HG03066 (cell line): Measurements from ENCODE around the gene PACRG.

Experiments used
- ATAC-seq: cut with Tn5 transposase; IDR thresholded peaks from one replicate; pipeline ENCODE4 v1.9.1; 2021; ENCODE audit warnings: low read depth; ENCODE audit not compliant: unreplicated experiment

Gene PACRG

DNA sequence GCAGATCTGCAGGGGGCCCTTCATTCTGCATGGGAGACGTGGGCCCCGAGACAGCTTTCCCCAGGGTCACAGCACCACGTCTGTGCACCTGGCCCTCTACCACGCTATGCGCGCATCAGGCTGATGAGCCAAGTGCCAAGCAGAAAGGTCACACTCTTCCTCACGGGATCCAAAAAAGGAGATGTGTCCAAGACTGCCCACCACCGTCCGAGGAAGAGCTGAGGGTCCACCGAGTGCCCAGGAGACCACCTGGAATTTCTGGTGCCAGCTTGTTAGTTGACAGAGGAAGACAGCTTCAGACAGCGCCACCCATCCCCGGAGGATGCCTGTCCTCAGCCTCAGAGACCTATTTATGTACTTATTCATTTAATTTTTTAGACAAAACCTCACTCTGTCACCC, 609.2 kb downstream of the PACRG start:
- ATAC-seq: no peak

DNA sequence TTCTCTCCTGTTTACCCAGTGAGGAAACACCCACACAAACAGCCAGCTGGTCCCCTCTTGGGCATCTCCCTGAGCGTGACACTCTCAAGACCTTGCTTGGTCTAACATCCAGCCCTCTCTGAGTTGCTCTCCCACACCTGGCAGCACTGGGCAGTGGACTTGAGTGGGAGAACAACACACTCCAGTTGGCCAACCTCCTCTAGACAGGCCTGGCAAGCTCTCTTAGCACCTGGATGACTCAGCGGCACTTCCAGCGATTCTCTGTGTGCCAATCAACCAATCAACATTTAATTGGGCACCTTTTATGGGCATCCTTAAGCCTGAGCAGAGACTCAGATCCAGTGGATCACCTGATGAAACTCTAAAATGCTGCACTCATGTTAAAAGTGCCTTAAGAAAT, 610.2 kb downstream of the PACRG start:
- no peak for ATAC-seq

DNA sequence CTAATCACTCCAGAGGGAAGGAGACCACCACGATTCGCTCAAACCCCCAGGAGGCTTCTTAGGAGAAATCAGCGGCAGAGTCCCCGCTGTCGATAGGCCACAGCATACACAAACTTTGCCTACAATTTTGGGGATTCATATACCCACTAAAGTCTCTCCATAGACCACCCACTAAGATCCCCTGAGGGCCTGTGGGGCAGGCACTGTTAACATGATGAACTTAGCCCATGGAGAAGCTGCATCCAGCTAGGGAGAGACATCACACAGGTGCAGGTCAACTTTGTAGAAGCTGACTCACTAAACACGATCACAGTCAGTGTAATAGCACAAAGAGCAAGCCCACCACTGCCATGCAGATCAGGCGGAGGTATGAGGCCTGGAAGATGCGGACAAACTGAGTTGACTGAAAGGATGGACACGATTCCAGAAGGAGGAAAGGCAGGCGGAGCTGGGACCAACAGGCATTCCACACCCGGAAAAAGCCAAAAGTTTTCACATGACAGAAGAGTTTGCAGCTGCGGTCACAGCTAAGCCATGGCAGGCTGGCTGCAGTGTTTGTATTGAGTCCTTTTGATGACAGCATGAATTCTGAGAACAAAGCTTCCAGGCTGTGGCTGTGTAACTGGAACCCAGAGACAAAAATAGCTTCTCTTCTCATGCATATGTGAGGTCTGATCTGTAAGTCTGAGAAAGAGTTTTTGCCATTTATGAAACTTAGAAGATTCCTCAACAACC, 611.1 kb downstream of the PACRG start:
- ATAC-seq: no peak

DNA sequence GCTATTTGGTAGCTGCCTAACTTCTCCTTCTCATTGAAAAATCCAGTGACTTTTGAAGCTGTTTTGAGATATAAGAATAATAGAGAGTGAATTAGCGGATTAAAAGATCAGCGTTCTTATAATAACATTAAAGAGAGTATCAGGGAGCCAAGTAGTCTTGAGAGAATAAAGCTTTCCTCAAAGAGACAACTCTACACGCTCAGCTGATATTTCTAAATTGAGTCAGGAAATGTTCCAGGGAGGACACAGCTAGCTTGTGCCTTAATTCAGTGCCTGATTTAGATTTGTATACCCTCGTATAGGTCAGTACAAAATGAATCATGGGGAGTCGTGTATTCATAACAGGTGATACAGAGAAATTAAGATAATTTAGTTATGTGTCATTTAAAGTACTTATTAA, 611.7 kb downstream of the PACRG start:
- no peak for ATAC-seq

DNA sequence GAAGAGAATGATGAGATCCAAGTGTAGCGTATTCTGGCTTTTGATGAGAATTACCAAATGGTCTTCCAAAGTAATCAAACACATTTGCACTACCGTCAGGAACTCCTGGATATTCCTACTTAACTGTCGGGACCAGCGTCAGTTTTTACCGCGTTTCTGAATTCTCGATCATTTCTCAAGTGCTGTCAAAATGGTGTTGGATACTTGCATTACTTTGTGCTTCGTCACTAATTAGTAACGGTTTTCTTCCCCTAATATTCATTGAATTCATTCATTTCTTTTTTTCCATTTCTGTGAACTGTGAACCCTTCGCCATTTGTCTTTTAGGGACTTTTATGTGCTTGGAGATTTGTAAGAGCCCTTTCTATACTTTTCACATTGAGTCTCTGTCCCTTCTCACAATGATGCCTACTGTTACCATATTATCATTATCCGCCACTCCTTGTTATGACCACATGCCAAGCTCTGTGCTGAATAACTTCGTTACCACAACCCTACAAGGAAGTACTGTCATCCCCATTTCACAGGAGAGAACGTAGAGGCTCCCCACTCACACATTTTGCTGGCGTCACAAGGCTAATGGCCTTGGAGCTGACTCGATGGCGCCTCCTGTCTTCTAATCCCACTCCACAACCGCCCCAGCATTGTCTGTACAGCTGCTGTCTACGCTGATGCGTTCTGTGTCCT, 612.6 kb downstream of the PACRG start:
- ATAC-seq: no peak

DNA sequence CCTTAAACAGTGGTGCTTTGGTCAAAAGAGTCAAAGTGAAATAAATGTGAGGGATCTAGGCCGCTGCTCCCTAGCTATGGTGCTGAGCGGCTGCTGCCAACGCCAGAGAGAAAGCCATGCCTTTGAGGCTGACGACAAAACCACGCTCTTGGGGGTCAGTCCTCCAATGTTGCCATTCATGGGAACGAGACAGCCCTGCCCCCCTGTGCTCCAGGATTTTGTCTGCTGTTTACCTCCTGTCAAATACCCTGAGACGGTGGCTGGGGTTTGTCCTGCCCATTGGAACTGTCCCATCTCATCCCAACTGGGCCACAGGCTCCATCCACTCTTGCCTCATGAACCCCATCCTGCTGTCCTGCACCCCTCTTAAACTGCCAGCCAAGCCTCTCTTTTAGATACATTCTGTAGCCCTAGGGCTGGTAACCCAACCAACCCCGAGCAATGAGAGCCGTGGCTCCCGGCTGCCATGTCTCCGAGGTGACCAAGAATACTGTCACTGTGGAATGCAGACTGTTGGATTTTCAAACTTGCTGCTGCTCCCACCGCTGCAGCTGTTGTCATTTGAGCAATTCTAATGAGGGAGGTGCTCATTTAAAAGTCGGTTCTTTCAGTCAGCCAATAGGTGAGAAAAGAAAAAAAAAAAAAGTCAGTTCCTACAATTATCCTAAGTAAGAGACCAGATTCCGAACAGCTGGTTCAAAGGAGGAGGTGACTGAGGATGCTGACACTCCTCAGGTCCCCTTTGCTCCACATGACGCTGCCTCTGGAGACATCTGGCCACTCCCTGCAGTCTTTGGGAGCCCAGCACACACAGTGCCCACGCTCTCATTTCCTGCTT, 613.7 kb downstream of the PACRG start:
- no peak for ATAC-seq

DNA sequence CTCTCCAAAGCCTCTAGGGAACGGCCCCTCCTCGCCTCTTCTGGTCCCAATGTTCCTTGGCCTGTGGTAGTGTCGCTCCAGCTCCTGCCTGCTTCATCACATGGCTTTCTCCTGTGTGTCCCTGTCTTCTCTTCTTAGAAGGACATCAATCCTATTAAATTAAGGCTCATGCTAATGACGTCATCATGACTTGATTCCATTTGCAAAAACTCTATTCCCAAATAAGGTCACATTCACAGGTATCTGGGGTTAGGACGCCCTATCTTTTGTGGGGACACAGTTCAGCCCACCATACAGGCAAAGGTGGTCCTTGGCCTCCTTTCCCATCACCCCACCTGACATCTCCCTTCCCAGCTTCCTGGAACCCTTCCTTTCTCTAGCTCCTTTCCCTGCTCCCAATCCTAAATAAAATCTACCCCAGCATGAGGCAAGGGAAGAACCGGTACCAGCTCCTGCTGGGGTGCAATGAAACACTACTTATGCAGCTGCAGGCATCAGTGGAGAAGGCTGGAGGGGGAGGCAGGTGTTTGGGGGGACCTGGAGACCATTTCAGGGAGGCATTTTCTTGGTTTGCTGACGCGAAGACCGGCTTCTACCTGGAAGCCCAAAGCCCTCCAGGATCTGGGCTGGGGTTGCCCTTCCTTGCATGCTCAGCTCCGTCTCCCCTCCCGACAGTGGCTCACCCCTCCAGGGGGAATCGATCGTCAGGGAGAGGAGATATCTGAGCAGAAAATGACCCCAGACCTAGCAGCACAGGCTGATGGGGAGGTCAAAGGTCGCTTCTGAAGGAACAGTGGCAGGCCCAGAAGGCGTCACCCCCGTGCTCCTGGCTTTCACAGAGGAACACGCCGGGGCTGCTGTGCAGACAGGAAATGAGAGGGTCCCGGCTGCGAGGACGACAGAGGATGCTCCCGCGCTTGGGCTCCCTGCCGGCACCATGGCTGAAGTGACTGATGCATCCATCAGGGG, 615.1 kb downstream of the PACRG start:
- ATAC-seq: no peak

DNA sequence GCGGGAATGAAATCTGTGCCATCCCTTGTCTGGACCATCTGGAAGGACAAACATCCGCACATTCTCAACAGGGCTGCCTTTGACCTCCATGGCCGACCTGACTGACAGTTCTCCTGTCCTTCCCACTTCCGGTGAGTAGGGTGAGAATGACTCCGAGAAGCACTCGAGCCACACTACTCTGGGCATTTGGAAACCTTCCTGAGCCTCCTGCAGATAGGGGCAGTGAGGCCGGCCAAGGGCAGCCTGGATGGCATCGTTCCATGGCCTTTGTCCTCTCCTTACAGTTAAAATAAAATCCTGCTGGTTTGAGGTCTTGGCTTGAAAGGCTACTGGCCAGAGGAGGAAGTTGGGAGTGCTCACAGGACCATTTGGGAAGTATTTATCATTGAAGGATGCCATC, 615.8 kb downstream of the PACRG start:
- ATAC-seq: no peak

DNA sequence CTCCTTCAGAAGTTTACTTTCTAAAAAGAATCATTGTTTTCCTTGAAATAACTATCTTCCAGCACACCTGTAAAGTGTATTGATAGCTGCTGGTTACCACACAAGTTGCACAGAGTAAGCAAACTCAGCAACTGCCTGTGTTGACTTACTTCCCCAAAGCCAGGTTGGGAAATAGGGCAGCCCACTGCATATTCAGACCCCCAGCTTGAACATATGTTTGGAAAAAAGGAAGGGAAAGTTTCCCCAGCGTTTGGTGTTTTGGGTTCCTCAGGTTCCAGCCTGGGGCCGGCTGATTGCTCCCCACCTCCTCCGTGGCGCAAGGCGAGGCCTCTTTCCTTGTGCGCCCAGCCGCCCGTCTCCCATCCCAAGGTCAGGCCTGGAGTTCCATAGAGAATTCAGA, 616.6 kb downstream of the PACRG start:
- no peak for ATAC-seq

DNA sequence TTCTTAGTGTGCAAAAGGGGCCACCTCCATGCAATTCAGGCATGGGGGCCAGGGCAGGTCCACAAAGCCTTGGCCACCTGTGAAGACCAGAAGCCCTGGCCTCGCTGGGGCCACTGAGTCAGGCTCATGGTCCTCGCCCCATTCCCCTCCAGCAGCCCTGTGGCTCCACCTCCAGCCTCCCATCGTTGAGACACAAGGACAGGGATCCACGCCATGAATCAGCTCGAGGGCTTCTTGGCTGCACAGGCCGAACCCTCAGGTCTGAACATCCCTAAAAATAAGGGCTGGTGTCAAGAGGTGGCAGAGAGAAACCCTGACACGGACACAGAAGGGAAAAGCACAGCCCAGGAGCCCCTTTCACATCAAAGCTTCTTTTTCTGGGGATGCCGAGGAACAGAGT, 618.2 kb downstream of the PACRG start:
- ATAC-seq: no peak

DNA sequence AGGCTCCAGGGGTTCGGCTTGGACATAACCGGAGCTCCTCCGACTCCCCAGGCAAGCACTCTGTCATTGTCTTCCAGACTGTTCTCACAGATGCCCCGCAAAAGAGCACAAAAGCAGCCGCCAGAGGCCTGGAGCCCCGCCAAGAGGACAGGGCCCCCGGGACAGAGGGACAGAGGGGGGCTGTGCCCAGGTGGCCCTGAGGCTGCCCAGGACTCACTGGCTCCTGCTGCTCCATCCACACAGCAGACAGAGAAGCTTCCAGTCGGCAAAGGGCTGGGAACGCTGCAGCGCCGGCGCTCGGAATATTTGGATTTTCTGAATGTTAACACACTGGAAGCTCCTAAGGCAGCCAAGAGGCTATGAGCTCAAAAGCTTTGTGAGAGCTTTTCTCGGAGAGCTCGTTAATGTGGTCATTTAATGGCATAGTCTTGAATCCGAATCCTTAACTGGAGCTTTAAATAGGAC, 618.8 kb downstream of the PACRG start:
- ATAC-seq: no peak

DNA sequence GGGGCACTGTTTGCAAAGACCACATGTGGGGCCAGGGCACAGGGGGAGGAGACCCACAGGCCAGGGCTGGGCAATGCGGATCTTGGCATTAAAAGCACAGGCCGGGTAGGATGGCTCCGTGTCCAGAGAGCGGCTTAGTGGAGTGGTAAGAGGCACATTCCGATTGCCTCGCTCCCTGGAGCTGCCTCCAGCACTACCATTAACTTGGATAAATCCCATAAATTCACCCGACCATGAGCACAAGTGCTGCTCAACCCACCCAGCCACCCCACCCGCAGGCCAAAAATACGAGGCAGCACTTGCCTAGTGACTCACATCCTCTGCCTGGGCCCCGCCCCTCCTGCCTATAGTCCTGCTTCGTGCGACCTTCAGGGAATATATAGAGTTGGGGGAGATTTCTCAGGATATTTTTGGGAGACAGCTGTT, 619.3 kb downstream of the PACRG start:
- ATAC-seq: no peak

DNA sequence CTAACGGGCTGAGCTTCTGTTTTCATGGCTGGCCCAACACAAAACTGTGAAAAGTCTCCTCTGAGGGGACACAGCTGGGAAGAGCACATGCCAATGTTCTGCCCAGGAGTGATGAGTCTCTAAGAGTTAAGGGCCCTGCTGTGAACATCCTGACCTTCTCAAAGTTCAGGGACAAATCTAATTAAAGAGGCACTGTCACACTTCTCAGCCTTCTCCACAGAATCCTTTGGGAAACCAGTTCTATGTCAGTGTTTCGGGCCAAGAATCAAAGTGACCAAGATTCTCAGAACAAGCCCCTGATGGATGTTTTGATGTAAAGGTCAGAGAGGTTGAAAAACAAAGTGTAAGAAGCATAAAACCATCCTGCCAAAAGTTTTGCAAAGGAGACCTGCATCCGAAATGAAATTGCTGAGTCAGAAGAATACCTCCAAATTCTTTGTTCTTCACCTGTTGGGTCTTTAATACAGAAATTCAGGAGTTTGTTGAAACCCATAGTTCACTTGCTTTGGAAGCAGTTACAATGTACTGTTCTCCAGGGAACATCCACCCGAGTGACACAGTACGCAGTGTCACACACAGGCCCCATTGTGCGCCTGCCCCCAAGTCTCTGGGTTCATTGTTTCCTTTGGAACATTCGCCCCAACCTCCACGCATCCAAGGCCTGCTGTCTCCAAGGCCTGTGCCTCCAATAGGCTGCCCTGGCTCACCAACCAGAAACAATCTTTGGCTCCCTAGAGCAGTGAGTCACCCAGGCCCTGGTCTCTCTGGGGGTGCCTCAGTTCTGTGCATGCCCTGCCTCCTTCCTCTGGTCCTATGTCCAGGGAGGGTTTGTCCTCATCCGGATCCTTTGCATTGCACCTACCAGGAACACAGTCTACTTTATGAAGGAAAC, 621.3 kb downstream of the PACRG start:
- ATAC-seq: no peak

DNA sequence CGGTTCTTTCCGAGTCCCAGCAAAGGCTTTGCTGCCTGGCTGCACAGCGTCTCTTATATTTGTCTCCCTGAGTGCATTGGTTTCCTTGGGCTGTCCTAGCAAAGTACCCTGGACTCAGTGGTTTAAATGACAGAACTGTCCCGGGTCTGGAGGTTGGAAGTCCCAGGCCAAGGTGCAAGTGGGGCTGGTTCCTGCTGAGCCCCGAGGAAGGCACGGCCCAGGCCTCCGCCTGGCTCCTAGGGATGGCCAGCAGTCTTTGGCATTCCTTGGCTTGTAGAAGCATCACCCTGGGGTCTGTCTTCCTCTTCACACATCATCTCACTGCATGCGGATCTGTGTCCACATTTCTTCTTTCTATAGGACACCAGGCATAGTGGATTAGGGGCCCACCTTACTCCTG, 621.9 kb downstream of the PACRG start:
- ATAC-seq: no peak

DNA sequence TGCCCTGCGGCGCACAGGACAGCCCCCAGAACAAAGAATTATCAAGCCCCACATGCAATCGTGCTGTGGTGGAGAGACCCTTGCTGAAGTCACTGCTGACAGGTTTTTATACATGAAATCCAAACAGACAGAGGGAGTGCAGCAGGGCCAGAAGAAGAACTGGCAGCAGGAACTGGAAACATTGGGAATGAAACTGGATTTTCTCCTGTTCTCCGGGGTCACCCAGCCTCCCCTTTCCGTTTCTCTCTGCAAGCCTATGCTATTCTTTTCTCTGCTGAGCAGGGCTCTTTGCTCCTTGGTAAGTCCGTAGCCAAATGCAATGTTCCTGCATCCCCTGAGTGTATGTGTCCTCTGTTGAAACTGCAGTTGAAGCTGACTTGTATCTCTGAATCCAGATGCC, 623.2 kb downstream of the PACRG start:
- no peak for ATAC-seq

DNA sequence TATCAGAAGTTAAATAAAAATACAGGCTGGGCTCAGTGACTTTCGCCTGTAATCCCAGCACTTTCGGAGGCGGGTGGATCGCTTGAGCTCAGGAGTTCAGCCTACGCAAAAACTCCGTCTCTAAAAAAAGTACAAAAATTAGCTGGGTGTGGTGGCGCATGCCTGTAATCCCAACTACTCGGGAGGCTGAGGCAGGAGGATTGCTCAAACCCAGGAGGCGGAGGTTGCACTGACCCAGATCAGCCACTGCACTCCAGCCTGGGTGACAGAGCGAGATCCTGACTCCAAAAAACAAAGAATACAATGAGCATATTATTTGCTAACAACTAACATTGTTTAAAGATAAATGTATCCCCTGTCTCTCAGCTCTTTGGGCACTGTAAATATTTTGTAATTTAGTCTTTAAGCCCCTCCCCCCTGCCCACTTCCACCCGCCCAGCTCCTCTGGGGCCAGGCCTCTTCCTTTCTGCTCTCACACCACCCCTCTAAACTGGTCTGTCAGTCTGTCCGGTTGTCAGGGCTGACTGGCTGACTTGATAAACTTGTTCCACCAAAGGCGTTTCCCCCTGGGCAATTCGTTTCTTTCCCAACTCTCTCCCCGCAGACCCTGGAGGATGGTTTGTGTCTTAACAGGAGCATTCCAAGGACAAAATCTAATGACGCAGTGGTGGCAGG, 624.4 kb downstream of the PACRG start:
- ATAC-seq: no peak

DNA sequence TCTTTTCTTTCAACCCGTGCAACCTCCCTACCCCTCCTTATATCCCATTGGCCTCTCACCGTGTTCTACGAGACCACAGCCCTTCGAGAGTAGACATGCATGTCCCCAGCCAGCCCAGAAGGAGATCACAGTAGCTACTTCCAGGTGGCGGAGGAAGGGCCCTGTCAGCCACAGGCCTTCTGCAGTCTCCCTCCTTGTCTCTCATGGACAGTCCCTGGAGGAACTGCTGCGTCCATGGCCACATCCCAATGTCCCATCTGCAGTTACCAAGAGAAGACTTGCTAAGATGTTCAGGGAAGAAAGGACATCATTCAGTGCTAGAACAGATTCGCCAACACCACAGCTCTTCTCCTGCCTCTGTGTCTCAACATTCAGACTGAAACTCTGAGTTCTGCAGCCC, 625.2 kb downstream of the PACRG start:
- no peak for ATAC-seq

DNA sequence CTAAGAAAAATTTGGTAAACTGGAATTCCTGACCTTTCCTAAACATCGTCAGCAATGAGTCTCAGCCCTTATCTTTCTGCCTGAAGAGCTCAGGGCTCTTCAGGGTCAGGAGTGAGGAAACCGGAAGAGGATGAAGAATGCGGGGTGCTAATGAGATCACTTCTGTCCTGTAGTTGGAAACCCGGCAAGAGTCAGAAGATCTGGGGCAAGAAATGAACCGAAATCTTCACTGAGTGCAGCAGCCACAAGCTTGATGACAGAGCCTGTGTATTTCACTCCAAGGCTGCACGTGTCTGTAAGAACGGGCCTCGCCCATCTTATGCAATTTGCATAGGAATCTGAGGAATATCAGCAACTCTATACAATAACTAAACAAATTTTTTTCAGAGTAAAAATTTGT, 626.3 kb downstream of the PACRG start:
- no peak for ATAC-seq
